HepG2 (cell line): ENCODE data around the gene TMEM14C. TPM values are rescaled to one million over a fixed set of nuclear protein-coding genes. Genes with fewer than 3 reads are reported as not detected.
A peak's percentile ranks its signal among the peaks of the same experiment; 100 is the strongest.

Experiments used
- ARID5B ChIP-seq: IDR thresholded peaks from 2 replicates; pipeline ENCODE4 v1.4.0; 2020; ENCODE audit warnings: mild to moderate bottlenecking, missing genetic modification reagents
- ASH2L ChIP-seq: fragments of 300-600, 200-600 bp; sonication (generic); IDR thresholded peaks from 2 replicates; pipeline ENCODE4 v1.7.0; 2017; ENCODE audit warnings: low read depth, mild to moderate bottlenecking, moderate library complexity, mixed read lengths, low read length; ENCODE audit not compliant: insufficient read length
- ATAD3A ChIP-seq: sonication (generic); formaldehyde crosslinking; IDR thresholded peaks from 2 replicates; pipeline ENCODE4 v1.4.0; 2020; ENCODE audit warnings: missing genetic modification reagents
- ATF1 ChIP-seq: IDR thresholded peaks from 2 replicates; pipeline ENCODE4 v1.6.1; 2016; ENCODE audit warnings: mild to moderate bottlenecking, control low read depth
- CBX2 ChIP-seq, 2 experiments: fragments of 200-600 bp in 1 of 2; sonication (generic); formaldehyde crosslinking in 1 of 2; IDR thresholded peaks; 2 replicates each; pipeline versions ENCODE4 v1.7.0 to v1.8.1; 2018 to 2022; ENCODE audit warnings: low read depth in 2 of 2, low read length in 1 of 2, mild to moderate bottlenecking in 1 of 2, missing genetic modification reagents in 1 of 2
- CENPT ChIP-seq: sonication (generic); formaldehyde crosslinking; IDR thresholded peaks from 2 replicates; pipeline ENCODE4 v1.8.0; 2022; ENCODE audit warnings: low read depth, mild to moderate bottlenecking, moderate library complexity, missing genetic modification reagents
- CHD4 ChIP-seq: fragments of 200-600 bp; sonication (generic); IDR thresholded peaks from 2 replicates; pipeline ENCODE4 v1.7.0; 2017; ENCODE audit warnings: mild to moderate bottlenecking, low read length, borderline replicate concordance
- GZF1 ChIP-seq: sonication (generic); formaldehyde crosslinking; IDR thresholded peaks from 2 replicates; pipeline ENCODE4 v1.5.1; 2020; ENCODE audit warnings: mild to moderate bottlenecking, missing genetic modification reagents
- KDM4B ChIP-seq: sonication (generic); formaldehyde crosslinking; IDR thresholded peaks from 2 replicates; pipeline ENCODE4 v1.4.0; 2020; ENCODE audit warnings: missing genetic modification reagents
- MXD4 ChIP-seq: IDR thresholded peaks from 2 replicates; pipeline ENCODE4 v1.6.1; 2016; ENCODE audit warnings: mild to moderate bottlenecking, missing biosample characterization, missing genetic modification reagents
- POLR2AphosphoS5 ChIP-seq: IDR thresholded peaks from 2 replicates; pipeline ENCODE4 v1.6.1; 2012; ENCODE audit warnings: low read depth, low read length
- REL ChIP-seq: sonication (generic); formaldehyde crosslinking; conservative IDR thresholded peaks from 2 replicates; pipeline ENCODE4 v1.8.0; 2022; ENCODE audit warnings: mild to moderate bottlenecking, missing genetic modification reagents, moderate library complexity
- REPIN1 ChIP-seq: sonication (generic); formaldehyde crosslinking; IDR thresholded peaks from 2 replicates; pipeline ENCODE4 v1.8.0; 2022; ENCODE audit warnings: missing genetic modification reagents, low read depth, mild to moderate bottlenecking, borderline replicate concordance
- TGIF2 ChIP-seq: IDR thresholded peaks from 2 replicates; pipeline ENCODE4 v1.6.1; 2016; ENCODE audit warnings: control low read depth, missing compliant biosample characterization
- YY1 ChIP-seq: IDR thresholded peaks from 2 replicates; pipeline ENCODE4 v1.6.1; 2011; ENCODE audit warnings: low read length, low read depth, moderate library complexity, mild to moderate bottlenecking; ENCODE audit not compliant: insufficient read depth, insufficient replicate concordance
- ZBTB2 ChIP-seq: sonication (generic); formaldehyde crosslinking; IDR thresholded peaks from 2 replicates; pipeline ENCODE4 v1.8.0; 2022; ENCODE audit warnings: low read depth, missing genetic modification reagents
- ZFP37 ChIP-seq: sonication (generic); formaldehyde crosslinking; IDR thresholded peaks from 2 replicates; pipeline ENCODE4 v1.4.0; 2020; ENCODE audit warnings: missing genetic modification reagents, borderline replicate concordance
- ZNF619 ChIP-seq: sonication (generic); formaldehyde crosslinking; IDR thresholded peaks from 2 replicates; pipeline ENCODE4 v1.4.0; 2020; ENCODE audit warnings: mild to moderate bottlenecking, missing genetic modification reagents
- ZNF749 ChIP-seq: sonication (generic); formaldehyde crosslinking; IDR thresholded peaks from 2 replicates; pipeline ENCODE4 v1.8.0; 2022; ENCODE audit warnings: mild to moderate bottlenecking, missing genetic modification reagents, moderate library complexity, borderline replicate concordance
- polyA plus RNA-seq, 8 experiments: library from polyadenylated mRNA; depleted of rRNA in 3 of 8; stranded (reverse) in 7 of 8; unstranded in 1 of 8; fragments of >200 nt; fragmentation: Illumina TruSeq in 4 of 8; extraction: Trizol in 4 of 8; gene quantifications; 2 replicates each; pipeline versions ENCODE4 v1.2.1 to v1.2.3, GENCODE V29; 2011 to 2016; ENCODE audit warnings: low read depth in 4 of 8, missing spikeins in 1 of 8, mixed read lengths in 1 of 8; ENCODE audit not compliant: insufficient read depth in 1 of 8
- total RNA-seq, 5 experiments: library from RNA; depleted of rRNA; stranded (reverse); fragments of >200 nt; fragmentation: Illumina TruSeq; extraction: Trizol; gene quantifications; 2 replicates each; pipeline ENCODE4 v1.2.3, GENCODE V29; 2016; ENCODE audit warnings: low read depth in 1 of 5
- TF ChIP-seq, protein P1 (sequence below): sonication (generic); formaldehyde crosslinking; conservative IDR thresholded peaks from 2 replicates; pipeline ENCODE4 v1.8.0; 2022; ENCODE audit warnings: mild to moderate bottlenecking, moderate library complexity, missing genetic modification reagents
- TF ChIP-seq, protein P2 (sequence below): sonication (generic); formaldehyde crosslinking; IDR thresholded peaks from 2 replicates; pipeline ENCODE4 v1.4.0; 2020; ENCODE audit warnings: mild to moderate bottlenecking, missing genetic modification reagents

TMEM14C gene
- total and polyA plus RNA-seq, 2 of the 13 experiments (the other 11 are each of a cell fraction or from before 2014, with no cell fraction given): 184 TPM

DNA sequence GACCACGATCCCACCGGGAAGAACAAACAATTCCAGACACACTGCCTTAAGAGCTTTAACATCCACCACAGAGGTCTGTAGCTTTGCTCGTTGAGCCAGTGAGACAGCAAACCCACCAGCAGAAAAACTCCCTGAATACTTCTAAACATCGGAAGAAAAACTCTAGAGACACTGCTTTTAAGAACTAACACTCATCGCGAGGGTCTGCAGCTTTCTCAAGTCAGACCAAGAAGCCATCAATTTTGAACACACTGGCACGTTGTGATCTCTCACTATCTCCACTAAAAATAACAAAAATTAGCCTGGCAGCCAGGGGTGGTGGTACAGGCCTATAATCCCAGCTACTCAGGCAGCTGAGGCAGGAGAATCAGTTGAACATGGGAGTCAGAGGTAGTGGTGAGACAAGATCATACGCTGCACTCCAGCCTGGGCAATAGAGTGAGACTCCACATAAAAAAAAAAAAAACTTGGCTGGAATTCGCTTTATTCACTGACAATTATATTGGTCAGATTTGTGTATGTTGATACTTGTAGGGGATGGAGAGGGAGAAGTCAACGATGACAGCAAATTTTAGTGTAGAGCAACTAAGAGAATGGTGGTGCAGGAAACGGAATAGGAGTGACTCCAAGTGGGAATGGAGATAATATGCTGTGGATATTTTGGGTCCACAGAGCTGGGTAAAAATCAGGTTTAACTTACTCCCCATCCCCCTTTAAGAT, 860 bp upstream of the TMEM14C start (continued):
- no peak for TF ChIP-seq ARID5B
- TF ChIP-seq KDM4B (CRISPR knock-in tag): 0 out of 2 replicates have a peak, but pooled peaks have one; percentile 9
- 0 out of 2 replicates have a peak, but pooled peaks have one; percentile 1 for TF ChIP-seq MXD4 (CRISPR knock-in tag)
- TF ChIP-seq POLR2AphosphoS5: peak; percentile 46; the same call in 1 of the 2 replicates
- TF ChIP-seq, protein P1, sequence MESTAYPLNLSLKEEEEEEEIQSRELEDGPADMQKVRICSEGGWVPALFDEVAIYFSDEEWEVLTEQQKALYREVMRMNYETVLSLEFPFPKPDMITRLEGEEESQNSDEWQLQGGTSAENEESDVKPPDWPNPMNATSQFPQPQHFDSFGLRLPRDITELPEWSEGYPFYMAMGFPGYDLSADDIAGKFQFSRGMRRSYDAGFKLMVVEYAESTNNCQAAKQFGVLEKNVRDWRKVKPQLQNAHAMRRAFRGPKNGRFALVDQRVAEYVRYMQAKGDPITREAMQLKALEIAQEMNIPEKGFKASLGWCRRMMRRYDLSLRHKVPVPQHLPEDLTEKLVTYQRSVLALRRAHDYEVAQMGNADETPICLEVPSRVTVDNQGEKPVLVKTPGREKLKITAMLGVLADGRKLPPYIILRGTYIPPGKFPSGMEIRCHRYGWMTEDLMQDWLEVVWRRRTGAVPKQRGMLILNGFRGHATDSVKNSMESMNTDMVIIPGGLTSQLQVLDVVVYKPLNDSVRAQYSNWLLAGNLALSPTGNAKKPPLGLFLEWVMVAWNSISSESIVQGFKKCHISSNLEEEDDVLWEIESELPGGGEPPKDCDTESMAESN (CRISPR knock-in tag): no peak
- TF ChIP-seq REPIN1 (CRISPR knock-in tag): peak; percentile 16; the same call in 1 of the 2 replicates
- no peak for TF ChIP-seq ZBTB2 (CRISPR knock-in tag)
- no peak for TF ChIP-seq ZNF749 (CRISPR knock-in tag)
- no peak for TF ChIP-seq REL (CRISPR knock-in tag)
- TF ChIP-seq ZFP37: no peak
- 0 out of 2 replicates have a peak, but pooled peaks have one; percentile 21 for TF ChIP-seq TGIF2
- TF ChIP-seq CBX2 (IDR thresholded peaks at IDR 0.05; ENCODE audit: low read depth, low read length): no peak
- no peak for TF ChIP-seq CBX2 (CRISPR knock-in tag; IDR thresholded peaks at IDR 0.05; ENCODE audit: low read depth)
- TF ChIP-seq, protein P2, sequence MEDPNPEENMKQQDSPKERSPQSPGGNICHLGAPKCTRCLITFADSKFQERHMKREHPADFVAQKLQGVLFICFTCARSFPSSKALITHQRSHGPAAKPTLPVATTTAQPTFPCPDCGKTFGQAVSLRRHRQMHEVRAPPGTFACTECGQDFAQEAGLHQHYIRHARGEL (CRISPR knock-in tag): no peak
- no peak for TF ChIP-seq CHD4
- no peak for TF ChIP-seq CENPT
- no peak for TF ChIP-seq ASH2L
- TF ChIP-seq ZNF619 (CRISPR knock-in tag): no peak
- no peak for TF ChIP-seq YY1
- TF ChIP-seq GZF1 (CRISPR knock-in tag): 0 out of 2 replicates have a peak, but pooled peaks have one; percentile 15
- TF ChIP-seq ATF1 (CRISPR knock-in tag): no peak
- TF ChIP-seq ATAD3A: no peak
